NCI-H1436 (cell line): ENCODE measurements around the gene MRPS6.

Source experiments
- DNase-seq: peaks from one replicate; lab custom pipeline; 2025; lab: John Stamatoyannopoulos, UW

The MRPS6 gene

DNA sequence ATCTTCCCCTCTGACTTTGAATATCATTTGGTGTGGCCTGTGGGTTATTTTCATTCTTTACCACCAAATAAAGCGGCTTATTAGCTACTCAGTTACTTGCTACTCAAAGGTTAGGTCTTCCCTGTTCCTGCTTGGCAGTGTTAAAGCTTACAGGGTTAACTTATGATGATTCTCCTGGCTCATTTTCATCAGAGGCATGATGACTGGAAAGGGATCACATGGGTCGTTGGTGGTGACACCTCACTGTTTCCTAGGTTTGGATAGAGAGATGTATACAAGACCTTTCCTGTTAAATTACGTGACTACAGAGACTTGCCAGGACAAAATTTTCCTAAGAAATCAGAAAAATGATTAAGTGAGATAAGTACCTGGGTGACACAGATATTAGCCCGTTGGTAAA is 27.4 kb downstream of the MRPS6 start:
- no peak for DNase-seq

DNA sequence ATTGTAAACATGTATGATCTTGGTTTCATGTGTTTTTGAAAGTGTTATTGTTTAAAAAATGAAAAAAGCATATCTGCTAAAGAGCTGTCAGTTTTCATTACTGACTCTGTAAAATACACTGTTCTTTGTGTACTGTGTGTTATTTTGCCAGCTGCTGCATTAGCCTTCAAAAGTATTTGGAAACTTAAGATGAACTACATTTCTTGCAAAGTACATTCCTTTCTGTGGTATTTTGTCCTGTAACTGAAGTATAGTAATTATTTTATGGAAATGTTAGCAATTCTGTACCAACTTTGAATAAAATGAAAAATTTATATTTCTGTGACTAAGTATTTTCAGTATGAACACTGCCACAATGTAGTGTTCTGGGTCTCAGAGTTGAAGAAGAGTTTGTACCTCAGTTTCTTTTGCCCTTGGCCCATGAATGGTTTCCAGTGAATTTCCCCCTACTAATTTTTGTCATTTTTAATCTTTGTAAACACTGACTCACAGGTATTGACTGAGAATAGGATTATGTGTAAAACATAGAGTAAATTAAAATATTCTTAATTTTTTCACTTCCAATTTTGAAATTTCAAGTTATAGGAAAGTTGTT is 32.7 kb downstream of the MRPS6 start:
- no peak for DNase-seq

DNA sequence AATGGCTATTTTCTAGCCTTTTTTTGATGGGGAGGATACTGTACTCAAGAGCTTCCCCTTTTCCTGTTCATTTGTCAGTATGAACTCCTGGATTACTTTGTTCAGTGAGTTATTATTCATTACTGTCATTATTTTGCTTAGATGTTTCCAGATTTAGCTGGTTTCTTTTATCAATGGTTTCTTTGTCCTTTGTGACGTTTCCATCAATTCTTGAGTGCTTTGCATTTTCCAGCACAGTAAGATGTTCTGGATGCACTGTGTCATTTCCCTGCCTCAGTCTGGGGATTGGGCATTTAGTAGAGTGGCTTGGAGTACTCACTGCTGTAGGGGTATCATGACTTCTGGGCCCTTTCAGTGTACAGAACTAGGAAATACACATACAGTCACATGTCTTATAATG is 34.2 kb downstream of the MRPS6 start:
- no peak for DNase-seq

DNA sequence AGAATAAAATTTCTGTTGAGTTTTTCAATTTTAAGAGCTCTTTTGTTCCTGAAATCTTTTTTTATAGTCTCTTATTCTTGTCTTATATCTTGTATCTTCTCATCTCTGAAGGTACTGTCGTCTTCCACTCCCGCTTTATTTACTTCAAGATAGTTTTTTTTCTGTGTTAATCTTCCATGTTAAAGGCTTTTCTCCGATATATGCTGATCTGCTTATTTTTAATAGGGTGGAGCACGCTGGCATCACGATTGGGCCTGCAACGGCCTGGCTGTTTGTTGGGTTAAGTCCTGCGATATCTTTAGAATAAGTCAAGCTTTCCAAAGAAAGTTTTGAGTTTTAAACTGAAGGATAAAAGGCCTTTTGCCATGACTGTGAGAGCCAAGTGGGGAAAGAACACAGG is 35.7 kb downstream of the MRPS6 start:
- DNase-seq = no peak

DNA sequence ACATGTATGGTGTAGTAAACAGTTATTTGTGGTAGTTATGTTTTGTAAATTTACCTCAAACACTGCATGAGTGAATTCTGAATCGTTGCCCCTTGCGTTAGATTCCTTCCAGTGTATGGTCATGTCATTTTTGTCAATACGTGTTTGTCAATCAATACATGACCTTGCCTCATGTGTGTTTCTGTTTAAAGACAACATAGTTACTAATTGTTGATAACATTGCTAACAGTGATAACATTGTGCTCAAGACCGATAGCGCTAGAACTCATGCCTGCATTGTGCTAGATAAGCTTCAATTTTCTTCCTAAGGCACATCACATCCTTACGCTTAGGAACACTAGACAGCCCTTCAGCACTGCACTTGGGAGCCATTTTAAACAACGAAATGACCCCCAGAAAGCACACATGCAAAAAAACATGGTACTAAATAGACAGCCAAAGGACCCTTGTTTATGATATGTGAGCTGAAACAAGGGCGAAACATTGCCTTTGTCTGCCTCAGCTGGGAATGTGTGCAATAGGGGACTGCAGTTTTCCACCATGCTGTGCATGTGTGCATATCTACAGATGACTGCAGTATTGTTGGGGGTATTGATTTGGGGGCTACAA is 37.3 kb downstream of the MRPS6 start:
- DNase-seq = no peak

DNA sequence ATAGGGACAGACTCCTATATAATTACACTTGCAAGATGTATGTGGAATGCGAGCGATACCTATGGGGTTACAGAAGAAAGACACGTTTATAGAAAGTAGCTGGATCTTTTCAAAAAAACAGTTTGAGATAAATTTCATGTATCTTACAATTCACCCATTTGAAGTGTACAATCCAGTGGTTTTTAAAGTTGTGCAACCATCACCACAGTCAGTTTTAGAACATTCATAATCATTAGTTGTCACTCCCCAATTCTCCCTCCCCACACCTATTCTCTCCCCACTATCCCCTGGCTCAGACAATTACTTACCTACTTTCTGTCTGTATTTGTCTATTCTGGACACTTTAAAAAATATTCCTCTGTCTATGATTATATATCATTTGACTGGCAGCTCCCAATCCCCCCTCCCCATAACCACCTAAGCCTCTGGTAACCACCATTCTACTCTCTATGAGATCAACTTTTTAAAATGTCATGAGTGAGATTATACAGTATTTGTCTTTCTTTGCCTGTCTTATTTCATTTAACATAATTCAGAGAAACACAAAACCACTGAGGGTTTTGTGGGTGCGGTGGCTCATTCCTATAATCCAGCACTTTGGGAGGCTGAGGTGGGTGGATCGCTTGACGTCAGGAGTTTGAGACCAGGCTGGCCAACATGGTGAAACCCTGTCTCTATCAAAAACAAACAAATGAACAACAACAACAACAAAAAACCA is 39.1 kb downstream of the MRPS6 start:
- DNase-seq = no peak

DNA sequence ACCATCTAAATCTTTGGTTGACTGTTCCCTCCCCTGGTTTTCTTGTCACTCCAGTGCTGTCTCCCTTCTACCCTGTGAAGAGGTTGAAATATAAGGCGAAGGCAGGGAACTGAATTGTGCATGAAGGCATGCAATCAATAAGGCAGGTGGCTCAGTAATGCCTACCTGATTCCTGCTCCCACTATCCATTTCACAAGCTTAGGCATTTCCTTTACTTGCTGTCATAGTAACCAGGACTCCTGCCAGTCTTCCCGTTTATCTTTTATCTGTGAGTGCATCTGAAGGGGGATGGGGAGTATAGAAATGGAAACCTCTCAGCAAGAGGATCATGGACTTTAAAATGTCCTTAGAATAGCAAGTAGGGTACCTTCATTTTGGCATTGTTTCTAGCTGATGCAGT is 40.5 kb downstream of the MRPS6 start:
- no peak for DNase-seq

DNA sequence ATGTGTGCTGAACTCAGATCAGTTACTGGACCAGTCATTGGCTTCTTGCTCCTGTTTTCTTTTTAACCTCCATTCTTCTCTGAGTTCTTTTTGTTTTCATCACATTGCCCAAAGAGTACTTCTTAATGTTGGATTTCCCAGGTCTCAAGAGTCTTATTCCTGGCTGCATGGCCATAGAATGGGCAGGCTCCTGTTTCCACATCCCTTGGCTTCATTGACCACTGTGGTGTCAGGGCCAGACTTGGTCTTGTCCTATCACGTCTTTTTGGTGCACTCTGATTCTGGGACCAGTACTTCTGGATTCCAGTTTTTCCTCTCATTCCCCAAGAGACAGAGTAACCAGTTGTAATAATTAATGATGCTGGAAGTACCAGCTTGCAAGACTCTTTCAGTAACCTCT is 41.8 kb downstream of the MRPS6 start:
- no peak for DNase-seq

DNA sequence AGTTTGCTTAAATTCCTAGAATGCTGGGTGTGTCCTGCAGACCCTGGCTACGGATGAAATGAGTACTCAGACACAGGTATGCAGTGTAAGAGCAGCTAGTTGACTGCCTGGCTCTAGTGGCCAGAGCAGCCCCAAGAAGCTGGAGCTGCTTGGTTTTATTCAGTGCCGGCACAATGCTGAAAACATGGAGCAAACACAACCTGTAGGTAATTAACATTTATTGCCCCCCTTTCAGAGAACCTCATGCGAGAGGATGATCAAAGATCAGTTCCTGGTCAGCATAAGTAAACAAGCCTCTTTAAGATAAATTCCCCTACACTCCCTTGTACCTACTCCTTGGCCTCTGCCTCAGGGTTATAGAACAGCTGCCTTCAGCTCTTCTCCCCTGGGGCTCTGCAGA is 43.2 kb downstream of the MRPS6 start:
- DNase-seq = no peak

DNA sequence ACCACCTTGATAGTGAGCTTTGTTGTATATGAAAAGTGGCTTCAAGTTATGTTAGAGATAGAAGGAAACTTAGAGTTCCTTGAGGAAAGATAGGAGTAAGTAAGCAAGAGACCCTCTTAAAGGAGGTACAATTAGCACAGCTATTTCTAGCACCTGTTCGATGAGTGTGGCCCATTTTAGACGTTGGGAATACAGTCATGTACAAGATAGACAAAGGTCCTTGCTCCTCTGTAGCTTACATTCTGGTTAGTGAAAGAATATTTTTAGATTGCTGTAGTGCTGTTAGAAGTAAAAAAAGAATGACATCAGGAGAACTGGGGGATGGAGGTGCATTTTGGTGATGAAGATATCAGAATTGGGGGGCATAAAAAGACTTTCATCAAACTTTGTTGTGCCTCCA is 47.5 kb downstream of the MRPS6 start:
- DNase-seq = no peak

DNA sequence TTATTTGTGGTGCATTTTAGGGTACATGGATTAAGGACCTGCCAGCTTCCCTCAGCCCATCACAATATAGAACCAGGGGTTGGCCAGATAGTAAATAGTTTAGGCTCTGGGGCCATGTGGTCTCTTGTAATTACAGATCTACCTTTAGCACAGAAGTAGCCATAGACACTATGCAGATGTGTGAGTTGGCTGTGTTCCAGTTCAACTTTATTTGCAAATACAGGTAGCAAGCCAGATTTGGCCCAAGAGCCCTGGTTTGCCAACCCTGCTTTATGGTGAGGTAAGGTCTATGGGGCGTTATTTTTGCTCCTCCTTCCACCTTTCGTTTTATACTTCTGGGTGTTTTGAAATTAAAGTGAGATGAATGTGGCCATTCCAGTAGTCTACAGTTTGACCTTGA is 48.7 kb downstream of the MRPS6 start:
- DNase-seq = no peak

DNA sequence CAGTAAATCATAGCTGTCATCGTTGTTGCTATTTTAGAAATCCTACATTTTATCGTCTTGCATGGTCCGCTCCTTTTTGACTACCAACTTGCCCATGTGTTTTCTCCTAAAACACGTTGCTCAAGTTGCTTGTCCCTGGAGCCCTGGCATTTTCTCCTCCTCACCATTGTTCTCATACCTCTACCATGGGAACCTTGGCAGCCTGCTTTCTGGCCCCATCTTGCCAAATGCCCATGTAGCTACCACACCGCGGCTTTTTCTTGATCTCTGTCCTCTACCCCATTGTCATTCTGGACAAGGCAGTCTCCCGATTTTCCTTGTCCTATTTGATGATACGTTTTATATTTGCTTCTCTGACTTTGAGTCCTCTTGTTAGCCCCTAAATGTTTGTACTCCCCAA is 50.2 kb downstream of the MRPS6 start:
- DNase-seq = no peak

DNA sequence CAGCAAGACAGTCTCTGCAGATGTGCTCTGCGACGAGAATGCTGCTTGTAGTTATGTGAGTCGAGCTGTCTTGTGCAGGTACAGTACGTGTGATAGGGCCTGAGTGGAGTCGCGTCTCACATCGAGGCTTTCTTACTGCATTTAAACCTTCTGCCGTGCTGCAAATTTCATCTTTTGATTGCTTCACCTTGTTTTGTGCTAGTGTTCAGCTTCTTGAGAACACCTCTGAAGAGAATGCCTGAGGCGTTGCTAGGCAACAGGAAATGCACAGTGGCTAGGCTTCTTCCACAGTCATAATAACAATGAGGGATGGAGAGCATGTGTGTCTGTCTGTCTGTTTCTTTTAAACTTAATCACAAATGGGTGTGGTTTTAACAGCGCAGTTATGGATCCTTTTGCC is 52.9 kb downstream of the MRPS6 start:
- DNase-seq = no peak

DNA sequence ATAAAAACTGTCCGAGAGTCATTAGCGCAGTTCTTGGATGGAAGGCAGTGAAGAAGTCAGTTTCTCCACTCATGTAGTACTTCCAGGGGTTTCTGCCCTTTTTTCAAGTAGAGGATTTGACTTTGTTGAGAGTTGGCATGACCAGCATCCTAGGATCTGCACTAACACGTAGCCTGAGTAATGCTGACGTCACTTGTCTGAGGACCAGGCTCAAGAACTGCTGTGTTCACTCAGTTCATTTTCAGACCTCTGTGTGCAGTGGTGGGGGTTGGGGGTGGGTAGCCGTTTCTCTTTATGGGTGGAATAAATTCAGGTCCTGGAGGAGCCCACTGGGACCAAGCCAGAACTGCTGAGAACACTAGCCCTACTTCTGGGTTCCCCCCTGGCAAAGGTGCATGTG is 53.3 kb downstream of the MRPS6 start:
- no peak for DNase-seq

DNA sequence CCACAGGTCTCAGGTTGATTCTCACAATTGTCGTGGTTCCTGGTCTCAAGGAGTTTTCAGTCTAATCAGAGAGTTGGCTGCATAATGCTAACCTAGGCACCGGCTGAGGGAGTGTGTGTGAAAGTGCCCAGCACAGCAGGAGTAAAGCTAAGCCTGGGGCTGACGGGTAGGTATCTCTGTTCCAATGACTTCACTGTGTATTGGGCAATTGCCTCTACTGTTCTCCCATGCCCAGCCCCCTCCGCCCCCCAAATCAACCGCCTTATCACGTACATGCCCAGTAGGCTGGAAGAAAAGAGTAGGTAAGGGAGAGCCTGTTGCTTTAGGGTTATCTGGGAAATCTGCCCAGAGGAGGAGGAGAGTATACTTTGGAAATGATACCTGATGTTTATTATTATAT is 54.7 kb downstream of the MRPS6 start:
- no peak for DNase-seq

DNA sequence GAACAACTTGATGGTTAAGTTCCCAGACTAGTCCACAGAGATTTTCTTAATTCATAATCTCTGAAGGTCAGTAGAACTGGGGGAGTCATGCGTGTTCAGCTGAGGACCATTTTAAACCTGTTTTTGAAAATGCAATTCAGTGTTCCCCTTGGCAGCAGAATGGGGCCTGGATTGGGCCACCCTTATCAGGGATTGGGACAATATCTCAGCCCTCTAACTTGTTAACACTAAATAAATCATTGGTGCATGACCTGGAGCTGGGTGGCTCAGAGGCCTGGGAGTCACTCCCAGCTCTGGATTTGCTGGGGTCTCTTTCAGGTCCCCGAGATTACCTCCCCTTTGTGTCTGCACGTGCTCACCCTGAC is 55.3 kb downstream of the MRPS6 start:
- DNase-seq = no peak

DNA sequence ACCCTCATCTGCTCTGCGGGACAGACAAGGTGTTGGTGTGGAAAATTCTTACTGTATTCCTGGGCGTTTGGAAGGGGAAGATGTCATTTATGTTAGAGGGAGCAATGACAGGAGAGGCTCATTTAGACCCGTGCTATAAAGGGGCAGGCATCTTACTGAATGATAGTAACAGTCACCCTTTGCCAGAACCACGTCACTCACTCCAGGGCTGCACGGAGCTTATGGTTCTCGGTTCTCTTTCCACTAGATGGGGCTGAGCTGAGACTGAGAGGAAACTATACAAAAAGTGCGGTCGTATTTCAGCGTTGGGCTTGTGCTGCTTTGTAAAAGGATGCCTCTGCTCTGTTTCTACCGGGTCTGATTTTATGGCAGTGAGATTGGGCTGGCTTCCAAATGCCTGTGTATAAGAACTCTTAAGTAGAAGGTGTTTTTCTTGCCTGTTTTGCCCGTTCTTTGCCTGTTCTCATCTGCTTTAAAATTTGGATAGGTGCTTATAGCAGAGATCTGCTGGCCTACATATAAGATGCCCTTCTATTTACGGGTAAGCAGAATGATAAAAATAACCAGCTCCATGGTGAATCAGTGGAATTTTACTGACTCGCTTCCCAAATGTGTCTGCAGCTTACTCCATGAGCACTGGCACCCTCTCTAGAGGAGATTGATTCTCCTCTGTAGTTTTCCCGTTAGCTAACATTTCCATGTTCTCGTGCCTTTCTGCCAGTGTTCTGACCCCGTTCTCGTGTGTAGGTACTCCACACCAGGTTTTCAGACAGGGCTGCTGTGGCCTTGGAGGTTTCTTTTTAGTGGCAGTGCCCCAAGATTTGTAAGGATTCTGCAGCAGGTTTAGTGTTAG is 55.9 kb downstream of the MRPS6 start:
- no peak for DNase-seq

DNA sequence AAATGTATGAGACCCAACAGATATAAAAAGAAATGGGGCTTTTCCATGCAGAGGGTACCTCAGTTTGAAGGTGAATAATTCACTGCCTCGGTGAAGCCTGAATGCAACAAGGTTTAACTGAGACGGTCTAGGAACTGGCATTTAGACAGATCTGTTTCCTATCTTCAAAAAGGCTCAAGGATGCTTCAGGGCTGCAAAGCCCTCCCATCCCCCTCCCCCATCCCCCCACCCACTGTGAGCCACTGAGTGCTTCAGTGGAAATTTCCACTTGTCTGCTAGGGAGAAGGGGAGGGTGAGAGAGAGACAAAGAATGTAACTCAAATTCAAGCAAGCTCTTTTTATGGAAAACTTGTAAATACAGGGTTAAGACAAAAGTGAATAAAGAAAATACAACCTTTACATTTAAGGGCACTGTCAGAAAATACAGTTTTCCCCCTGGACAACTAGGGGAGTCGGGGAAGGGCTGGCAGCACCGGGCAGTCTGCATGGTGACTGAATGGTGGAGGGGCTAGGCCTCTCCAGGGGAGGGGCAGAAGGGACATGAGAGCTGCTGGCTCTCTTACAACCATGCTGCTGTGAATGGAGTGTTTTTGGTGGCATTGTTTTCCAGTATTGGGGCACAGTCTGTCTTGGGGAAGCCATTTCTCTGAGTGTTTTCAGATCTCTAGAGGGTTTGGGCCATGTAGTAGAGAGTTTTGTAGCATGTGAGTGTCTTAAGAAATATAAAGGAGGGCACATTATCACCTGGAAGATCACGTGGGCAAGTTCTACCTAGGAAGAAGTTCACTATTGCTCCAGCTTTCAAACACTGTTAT is 56.7 kb downstream of the MRPS6 start:
- no peak for DNase-seq

DNA sequence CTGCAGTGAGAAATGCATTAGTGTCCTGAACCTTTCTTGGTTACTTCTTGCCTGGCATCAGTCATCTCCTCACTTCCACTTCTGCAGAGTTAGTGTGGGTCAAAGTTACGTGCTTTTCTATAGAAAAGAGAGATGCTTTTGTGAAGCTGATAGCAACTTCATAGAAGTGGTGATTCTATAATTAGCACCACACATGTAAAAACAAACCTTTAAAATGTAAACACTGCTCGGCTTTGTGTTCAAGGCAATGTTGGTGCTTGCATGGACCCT is 57.3 kb downstream of the MRPS6 start:
- DNase-seq = no peak

DNA sequence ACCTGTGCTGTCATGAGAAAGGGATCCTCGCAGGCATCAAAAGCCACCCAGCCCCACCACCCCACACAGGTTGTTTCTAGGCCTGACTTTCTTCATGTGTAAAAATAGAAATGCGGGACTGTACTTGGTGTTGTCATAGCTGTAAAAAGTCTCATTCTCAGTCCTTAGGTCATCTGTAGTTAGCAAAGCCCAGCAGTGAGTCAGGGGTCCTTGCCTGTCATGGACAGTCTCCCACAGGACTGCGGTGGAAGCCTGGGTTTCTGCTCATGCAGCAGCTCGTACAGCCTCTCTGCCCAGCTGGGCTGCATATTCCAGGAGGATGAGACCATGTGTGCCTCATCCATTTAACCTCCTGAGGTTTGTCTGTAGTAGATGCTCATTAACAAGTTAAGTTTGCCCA is 58.2 kb downstream of the MRPS6 start:
- DNase-seq = no peak

DNA sequence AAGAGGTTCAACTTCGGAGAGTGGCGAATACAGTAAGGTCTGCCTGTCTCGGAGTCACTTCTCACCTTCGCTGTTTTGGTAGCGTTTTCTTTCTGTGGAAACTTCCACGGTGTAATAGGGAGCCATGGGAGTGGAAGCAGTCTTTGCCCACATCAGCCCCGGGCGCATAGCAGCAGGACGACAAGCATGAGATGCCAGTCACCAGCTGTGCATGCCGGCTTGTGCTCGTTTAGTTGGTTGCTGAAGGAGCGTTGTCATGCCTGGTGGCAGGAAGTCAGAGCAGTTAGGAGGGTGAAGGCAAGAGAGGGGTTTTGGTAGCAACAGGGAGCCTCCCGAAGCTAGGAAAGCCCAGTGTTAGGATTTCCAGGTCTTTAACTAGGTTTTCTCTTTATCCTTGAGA is 58.8 kb downstream of the MRPS6 start:
- DNase-seq = no peak

DNA sequence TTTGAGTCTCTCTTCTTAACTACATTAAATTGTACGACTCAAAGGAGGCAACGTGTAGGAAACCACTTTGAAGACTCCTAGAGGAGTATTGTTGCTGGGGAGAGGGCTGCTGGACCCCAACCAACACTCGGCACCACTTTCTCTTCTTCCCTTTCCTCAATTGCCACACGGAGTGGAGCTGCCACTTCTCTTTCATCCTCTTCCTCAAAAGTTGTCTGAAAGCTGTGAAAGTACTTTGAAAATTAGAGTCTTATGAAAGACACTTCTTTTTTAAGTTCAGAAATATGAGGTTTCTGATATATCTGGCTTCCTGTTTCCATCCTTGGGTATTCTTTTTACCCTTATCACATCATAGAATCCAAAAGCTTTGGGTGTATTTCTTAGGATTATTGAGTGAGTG is 59.5 kb downstream of the MRPS6 start:
- no peak for DNase-seq
